Ishikawa (cell line): ENCODE measurements around the gene ZNF785.

ENCODE experiments used
- CEBPB ChIP-seq: IDR thresholded peaks from 2 replicates; pipeline ENCODE4 v1.6.1; 2012
- CREB1 ChIP-seq: IDR thresholded peaks from 2 replicates; pipeline ENCODE4 v1.6.1; 2012; ENCODE audit warnings: low read depth
- EGR1 ChIP-seq: IDR thresholded peaks from 2 replicates; pipeline ENCODE4 v1.6.1; 2012
- EP300 ChIP-seq: IDR thresholded peaks from 2 replicates; pipeline ENCODE4 v1.6.1; 2012; ENCODE audit warnings: borderline replicate concordance
- FOXM1 ChIP-seq: IDR thresholded peaks from 2 replicates; pipeline ENCODE4 v1.6.1; 2012; ENCODE audit warnings: low read depth, borderline replicate concordance
- NFIC ChIP-seq: IDR thresholded peaks from 2 replicates; pipeline ENCODE4 v1.6.1; 2012
- RAD21 ChIP-seq: IDR thresholded peaks from 2 replicates; pipeline ENCODE4 v1.6.1; 2012; ENCODE audit warnings: low read depth
- TAF1 ChIP-seq: IDR thresholded peaks from 2 replicates; pipeline ENCODE4 v1.6.1; 2012; ENCODE audit warnings: low read depth, mild to moderate bottlenecking
- TCF12 ChIP-seq: IDR thresholded peaks from 2 replicates; pipeline ENCODE4 v1.6.1; 2012; ENCODE audit warnings: low read depth
- TEAD4 ChIP-seq: IDR thresholded peaks from 2 replicates; pipeline ENCODE4 v1.6.1; 2012
- USF1 ChIP-seq: IDR thresholded peaks from 2 replicates; pipeline ENCODE4 v1.6.1; 2012
- YY1 ChIP-seq: IDR thresholded peaks from 2 replicates; pipeline ENCODE4 v1.6.1; 2012; ENCODE audit warnings: low read depth
- ZBTB7A ChIP-seq: IDR thresholded peaks from 2 replicates; pipeline ENCODE4 v1.6.1; 2012; ENCODE audit warnings: low read depth
- TF ChIP-seq, protein P1 (sequence below): IDR thresholded peaks from 2 replicates; pipeline ENCODE4 v1.6.1; 2012; ENCODE audit warnings: low read depth, mild to moderate bottlenecking
- TF ChIP-seq, protein P2 (sequence below): IDR thresholded peaks from 2 replicates; pipeline ENCODE4 v1.6.1; 2012

Gene ZNF785

GRCh38 chr16:30555315-30556124, 30.0 kb downstream of the ZNF785 start:
- no peak for TF ChIP-seq TAF1

DNA sequence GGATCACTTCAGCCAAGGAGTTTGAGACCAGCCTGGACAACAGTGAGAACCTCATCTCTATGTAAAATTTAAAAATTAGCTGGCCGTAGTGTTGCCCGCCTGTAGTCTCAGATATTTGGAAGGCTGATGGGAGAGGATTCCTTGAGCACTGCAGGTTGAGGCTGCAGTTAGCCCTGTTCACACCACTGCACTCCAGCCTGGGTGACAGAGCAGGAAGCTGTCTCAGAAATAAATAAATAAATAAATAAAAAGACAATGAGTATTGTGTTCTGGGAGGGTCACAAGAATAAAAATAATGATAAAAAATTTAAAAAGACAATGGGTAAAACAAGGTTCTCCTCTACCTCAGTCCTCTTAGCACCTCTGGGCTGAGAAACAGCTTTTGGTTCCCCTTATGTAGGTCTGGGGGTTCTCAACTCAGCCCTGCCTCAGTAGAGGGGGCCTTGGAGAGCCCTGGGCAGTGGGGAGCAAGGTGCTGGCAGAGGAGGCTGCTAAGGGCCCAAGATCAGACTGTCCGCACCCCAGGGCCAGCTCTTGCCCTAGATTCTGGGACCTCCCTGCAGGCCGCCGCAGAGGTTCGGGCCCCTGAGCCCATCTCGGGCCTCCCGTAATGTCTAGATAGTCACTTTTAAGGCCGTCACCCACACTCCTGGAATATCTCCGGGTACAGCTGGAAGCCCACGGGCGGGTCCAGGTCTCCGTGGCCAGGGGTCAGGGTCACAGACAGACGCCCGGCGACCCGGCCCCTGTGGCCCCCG, 30.8 kb downstream of the ZNF785 start:
- TF ChIP-seq TAF1 (no peak), EGR1 (no peak), YY1 (no peak), USF1 (no peak), RAD21 (no peak), TCF12 (no peak), FOXM1 (no peak), TEAD4 (no peak), CREB1 (no peak), EP300 (no peak), CEBPB (no peak), NFIC (no peak), ZBTB7A (no peak)
- TF ChIP-seq, protein P1, sequence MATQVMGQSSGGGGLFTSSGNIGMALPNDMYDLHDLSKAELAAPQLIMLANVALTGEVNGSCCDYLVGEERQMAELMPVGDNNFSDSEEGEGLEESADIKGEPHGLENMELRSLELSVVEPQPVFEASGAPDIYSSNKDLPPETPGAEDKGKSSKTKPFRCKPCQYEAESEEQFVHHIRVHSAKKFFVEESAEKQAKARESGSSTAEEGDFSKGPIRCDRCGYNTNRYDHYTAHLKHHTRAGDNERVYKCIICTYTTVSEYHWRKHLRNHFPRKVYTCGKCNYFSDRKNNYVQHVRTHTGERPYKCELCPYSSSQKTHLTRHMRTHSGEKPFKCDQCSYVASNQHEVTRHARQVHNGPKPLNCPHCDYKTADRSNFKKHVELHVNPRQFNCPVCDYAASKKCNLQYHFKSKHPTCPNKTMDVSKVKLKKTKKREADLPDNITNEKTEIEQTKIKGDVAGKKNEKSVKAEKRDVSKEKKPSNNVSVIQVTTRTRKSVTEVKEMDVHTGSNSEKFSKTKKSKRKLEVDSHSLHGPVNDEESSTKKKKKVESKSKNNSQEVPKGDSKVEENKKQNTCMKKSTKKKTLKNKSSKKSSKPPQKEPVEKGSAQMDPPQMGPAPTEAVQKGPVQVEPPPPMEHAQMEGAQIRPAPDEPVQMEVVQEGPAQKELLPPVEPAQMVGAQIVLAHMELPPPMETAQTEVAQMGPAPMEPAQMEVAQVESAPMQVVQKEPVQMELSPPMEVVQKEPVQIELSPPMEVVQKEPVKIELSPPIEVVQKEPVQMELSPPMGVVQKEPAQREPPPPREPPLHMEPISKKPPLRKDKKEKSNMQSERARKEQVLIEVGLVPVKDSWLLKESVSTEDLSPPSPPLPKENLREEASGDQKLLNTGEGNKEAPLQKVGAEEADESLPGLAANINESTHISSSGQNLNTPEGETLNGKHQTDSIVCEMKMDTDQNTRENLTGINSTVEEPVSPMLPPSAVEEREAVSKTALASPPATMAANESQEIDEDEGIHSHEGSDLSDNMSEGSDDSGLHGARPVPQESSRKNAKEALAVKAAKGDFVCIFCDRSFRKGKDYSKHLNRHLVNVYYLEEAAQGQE = no peak
- TF ChIP-seq, protein P2, sequence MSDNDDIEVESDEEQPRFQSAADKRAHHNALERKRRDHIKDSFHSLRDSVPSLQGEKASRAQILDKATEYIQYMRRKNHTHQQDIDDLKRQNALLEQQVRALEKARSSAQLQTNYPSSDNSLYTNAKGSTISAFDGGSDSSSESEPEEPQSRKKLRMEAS = no peak

DNA sequence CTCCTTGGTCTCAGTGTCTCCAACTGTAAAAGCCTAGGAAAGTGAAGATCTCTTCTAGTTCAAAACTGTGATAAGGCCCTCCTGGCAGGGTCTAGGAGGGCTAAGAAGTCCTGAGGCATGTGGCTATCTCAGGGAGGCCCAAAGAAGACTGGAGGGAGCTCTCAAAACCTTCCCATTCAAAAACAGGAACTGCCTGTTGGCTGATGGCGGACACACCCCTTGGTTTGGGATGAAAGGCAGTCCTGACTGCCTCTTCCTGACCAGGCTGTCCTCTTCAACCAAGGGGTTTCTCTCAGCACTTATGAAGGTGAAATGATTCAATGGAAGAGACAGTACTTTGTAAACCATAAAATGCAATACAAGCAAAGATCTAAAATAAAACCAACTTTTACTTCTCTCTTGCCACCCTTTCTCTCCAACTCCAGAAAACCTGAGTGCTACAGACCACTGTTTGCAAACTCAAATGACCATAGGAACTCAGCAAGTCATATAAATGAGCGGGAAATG, 32.1 kb downstream of the ZNF785 start:
- TF ChIP-seq RAD21 (no peak), USF1 (no peak), FOXM1 (no peak), ZBTB7A (no peak)

DNA sequence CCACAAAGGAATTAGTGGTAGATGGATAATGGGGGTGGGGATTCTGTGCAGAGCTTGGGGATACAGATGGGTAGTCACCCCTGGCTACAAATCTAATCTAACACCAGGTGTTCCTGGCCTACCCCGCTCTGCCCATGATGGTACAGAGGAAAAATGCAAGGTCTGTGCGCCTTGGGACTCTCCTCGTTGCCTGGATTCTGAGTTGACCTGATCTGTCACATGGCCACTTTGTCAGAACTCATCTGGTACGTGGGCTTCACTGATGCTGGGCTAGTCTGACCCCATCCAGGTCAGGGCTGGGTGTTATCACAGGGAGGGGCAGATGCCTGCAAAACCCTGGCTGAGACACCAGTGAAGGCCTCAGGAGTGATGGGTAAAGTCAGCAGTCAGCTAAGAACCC, 32.5 kb downstream of the ZNF785 start:
- TF ChIP-seq TCF12 (no peak), ZBTB7A (no peak), EGR1 (no peak)

DNA sequence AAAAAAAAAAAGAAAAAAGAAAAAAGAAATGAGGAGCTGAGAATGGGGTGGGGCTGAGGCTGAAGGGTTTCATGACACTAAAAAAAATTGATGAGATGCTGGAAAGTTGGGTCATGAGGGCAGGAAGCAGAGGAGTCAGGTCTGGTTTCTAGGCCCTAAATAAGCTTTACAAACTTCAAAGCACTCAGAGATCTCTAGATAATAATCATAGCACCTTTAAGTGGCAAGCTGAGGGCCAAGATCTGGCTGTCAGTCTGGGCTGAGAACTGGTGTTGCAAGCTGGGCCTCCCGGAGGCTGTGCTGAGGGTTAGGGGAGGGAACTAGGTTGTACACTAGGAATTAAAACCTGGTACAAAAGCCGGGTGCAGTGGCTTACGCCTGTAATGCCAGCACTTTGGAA, 33.7 kb downstream of the ZNF785 start:
- TF ChIP-seq EGR1 (no peak), NFIC (no peak), EP300 (no peak), CEBPB (no peak), RAD21 (no peak), TAF1 (no peak), TCF12 (no peak), ZBTB7A (no peak), FOXM1 (no peak), TEAD4 (no peak), CREB1 (no peak), USF1 (no peak), YY1 (no peak)
- TF ChIP-seq, protein P2 = no peak
- TF ChIP-seq, protein P1 = no peak
